Gastroesophageal sphincter (tissue), 3 donors: ENCODE results near the gene LGALS8.

Source experiments
- EP300 ChIP-seq: sonication (generic); formaldehyde crosslinking; IDR thresholded peaks from one replicate; pipeline ENCODE4 v1.6.1; 2017; ENCODE audit warnings: antibody characterized with exemption, mild to moderate bottlenecking
- POLR2A ChIP-seq, 2 donors: fragments of 450-650 bp; IDR thresholded peaks; one replicate each; pipeline ENCODE4 v1.6.1; 2017; ENCODE audit warnings: antibody characterized with exemption in 2 of 2, mild to moderate bottlenecking in 2 of 2, moderate library complexity in 1 of 2
- POLR2AphosphoS5 ChIP-seq: sonication (generic); formaldehyde crosslinking; IDR thresholded peaks from one replicate; pipeline ENCODE4 v1.6.1; 2017; ENCODE audit warnings: antibody characterized with exemption
- TF ChIP-seq, protein P1 (sequence below), 4 experiments: fragments of 200-600 bp in 2 of 4; fragments of 450-650 bp in 2 of 4; sonication (generic) in 1 of 4; IDR thresholded peaks; one replicate each; pipeline ENCODE4 v1.5.1; 2017 to 2019; ENCODE audit warnings: antibody characterized with exemption in 4 of 4, mild to moderate bottlenecking in 2 of 4, moderate library complexity in 2 of 4

DNA sequence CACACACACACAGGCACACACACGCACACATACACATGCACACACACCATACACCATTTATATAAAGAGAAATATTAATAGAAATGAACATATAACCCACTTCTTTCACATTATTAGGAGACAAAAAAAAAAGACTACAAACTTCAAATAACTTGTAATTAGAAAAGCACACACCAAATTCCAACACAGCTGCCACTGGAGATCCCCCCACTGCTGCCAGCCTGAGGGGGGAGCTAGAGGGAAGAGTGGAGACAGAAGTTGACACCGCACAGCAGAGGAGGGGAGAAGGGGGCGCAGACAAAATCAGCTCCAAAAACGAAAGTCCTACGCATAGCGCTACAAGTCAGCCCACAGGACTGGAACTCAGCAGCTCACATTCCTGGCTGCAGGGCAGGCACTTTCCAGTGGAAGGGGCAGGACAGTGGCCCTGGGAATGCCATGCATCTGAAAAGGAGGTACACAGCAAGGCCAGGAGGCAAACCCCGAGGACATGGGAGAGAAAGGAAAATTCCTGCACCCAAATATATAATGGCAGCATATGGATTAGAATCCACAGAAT lies 36.5 kb downstream of the LGALS8 start:
- TF ChIP-seq, protein P1, sequence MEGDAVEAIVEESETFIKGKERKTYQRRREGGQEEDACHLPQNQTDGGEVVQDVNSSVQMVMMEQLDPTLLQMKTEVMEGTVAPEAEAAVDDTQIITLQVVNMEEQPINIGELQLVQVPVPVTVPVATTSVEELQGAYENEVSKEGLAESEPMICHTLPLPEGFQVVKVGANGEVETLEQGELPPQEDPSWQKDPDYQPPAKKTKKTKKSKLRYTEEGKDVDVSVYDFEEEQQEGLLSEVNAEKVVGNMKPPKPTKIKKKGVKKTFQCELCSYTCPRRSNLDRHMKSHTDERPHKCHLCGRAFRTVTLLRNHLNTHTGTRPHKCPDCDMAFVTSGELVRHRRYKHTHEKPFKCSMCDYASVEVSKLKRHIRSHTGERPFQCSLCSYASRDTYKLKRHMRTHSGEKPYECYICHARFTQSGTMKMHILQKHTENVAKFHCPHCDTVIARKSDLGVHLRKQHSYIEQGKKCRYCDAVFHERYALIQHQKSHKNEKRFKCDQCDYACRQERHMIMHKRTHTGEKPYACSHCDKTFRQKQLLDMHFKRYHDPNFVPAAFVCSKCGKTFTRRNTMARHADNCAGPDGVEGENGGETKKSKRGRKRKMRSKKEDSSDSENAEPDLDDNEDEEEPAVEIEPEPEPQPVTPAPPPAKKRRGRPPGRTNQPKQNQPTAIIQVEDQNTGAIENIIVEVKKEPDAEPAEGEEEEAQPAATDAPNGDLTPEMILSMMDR (IDR thresholded peaks at IDR 0.05): no peak
- TF ChIP-seq POLR2A (IDR thresholded peaks at IDR 0.05): no peak
- TF ChIP-seq POLR2AphosphoS5: no peak
- TF ChIP-seq EP300: no peak
